Body of pancreas (tissue), 4 donors: ENCODE results near the gene PSKH1.

Experiments
- POLR2A ChIP-seq, 3 donors: fragments of 450-650 bp; IDR thresholded peaks; one replicate each; pipeline ENCODE4 v1.6.1; 2016; ENCODE audit warnings: antibody characterized with exemption in 3 of 3, mild to moderate bottlenecking in 2 of 3
- TF ChIP-seq, protein P1 (sequence below), 7 experiments: fragments of 450-650 bp in 4 of 7; fragments of 200-600 bp in 3 of 7; sonication (generic) in 3 of 7; IDR thresholded peaks; one replicate each; pipeline ENCODE4 v1.5.1; 2016 to 2019; ENCODE audit warnings: antibody characterized with exemption in 7 of 7

DNA sequence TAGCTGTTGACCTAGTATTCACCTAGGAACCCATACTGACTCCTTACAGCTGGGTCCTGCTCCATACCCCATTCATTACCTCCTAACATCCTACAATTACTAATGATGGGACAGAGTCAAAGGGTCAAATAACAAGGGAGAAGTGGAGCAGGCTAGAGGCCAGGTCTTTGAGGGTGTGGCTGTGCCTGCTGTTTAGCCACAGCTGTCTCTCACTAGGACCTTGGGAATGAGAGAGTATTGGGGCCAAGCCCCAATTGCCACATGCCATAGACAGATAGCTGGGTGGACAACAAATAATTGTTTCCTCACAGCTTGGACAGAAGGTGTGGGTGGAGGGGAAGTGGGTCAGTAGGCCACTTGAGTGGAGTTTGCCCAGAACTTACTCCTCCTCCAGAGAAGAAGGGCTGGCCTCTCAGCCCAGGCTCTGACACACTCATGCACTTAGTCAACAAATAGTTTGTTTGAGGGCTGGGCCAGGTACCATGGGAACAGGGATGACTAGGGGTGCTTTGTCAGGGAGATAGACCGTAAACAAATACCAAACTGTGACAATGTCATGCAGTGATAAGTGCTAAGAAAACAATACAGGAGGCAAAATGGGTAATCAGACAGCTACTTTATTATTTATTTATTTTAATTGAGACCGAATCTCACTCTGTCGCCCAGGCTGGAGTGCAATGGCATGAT, 35.4 kb upstream of the PSKH1 start:
- TF ChIP-seq, protein P1, sequence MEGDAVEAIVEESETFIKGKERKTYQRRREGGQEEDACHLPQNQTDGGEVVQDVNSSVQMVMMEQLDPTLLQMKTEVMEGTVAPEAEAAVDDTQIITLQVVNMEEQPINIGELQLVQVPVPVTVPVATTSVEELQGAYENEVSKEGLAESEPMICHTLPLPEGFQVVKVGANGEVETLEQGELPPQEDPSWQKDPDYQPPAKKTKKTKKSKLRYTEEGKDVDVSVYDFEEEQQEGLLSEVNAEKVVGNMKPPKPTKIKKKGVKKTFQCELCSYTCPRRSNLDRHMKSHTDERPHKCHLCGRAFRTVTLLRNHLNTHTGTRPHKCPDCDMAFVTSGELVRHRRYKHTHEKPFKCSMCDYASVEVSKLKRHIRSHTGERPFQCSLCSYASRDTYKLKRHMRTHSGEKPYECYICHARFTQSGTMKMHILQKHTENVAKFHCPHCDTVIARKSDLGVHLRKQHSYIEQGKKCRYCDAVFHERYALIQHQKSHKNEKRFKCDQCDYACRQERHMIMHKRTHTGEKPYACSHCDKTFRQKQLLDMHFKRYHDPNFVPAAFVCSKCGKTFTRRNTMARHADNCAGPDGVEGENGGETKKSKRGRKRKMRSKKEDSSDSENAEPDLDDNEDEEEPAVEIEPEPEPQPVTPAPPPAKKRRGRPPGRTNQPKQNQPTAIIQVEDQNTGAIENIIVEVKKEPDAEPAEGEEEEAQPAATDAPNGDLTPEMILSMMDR (IDR thresholded peaks at IDR 0.05), result no peak
- peak in 1 of 3 donors; percentile 11 for TF ChIP-seq POLR2A (IDR thresholded peaks at IDR 0.05)
